Heart left ventricle (tissue), 16 donors: ENCODE results near the gene PLEKHA4. TPM values are rescaled to one million over a fixed set of nuclear protein-coding genes. Genes with fewer than 3 reads are reported as not detected.
"Not testable (repeated sequence)": the region's sequence is repeated elsewhere in the genome, so short reads cannot be mapped to it uniquely, and the experiment has no call there.

Experiments
- ATAC-seq, 4 donors: fragments of 200-7000 bp; cut with Tn5 transposase; one replicate each; pipeline ENCODE4 v1.9.1; 2020 to 2022; ENCODE audit warnings: moderate library complexity in 4 of 4, mild to moderate bottlenecking in 3 of 4, moderate number of reproducible peaks in 1 of 4
- DNase-seq, 5 donors: peaks; one replicate each; pipeline ENCODE4 v3.0.0-alpha.2; 2020
- H3K27ac ChIP-seq, 12 donors: fragments of 200-600 bp; sonication (generic) in 4 of 12; one replicate each; pipeline versions ENCODE4 v1.5.0 to v1.8.0; 2016 to 2022; ENCODE audit warnings: mild to moderate bottlenecking in 2 of 12
- H3K27me3 ChIP-seq, 9 donors: fragments of 200-600 bp; sonication (generic) in 2 of 9; one replicate each; pipeline versions ENCODE4 v1.5.1 to v1.8.0; 2016 to 2022; ENCODE audit warnings: mild to moderate bottlenecking in 3 of 9
- H3K36me3 ChIP-seq, 9 donors: fragments of 200-600 bp; sonication (generic) in 2 of 9; one replicate each; pipeline versions ENCODE4 v1.5.0 to v1.8.0; 2018 to 2022; ENCODE audit warnings: mild to moderate bottlenecking in 2 of 9
- H3K4me1 ChIP-seq, 12 donors: fragments of 200-600 bp; sonication (generic) in 4 of 12; one replicate each; pipeline versions ENCODE4 v1.5.0 to v1.8.0; 2016 to 2022; ENCODE audit warnings: mild to moderate bottlenecking in 3 of 12
- H3K4me3 ChIP-seq, 12 donors: fragments of 200-600 bp; sonication (generic) in 4 of 12; one replicate each; pipeline versions ENCODE4 v1.5.0 to v1.8.0; 2017 to 2022; ENCODE audit warnings: mild to moderate bottlenecking in 9 of 12, moderate library complexity in 4 of 12
- H3K9me3 ChIP-seq, 12 donors: fragments of 200-600 bp; sonication (generic) in 4 of 12; one replicate each; pipeline versions ENCODE4 v1.5.0 to v1.8.0; 2016 to 2022; ENCODE audit warnings: mild to moderate bottlenecking in 1 of 12
- POLR2A ChIP-seq, 2 donors: fragments of 450-650 bp; IDR thresholded peaks; one replicate each; pipeline ENCODE4 v1.6.1; 2017; ENCODE audit warnings: antibody characterized with exemption in 2 of 2, mild to moderate bottlenecking in 2 of 2, moderate library complexity in 2 of 2
- WGBS, 4 donors: extraction: QIAGEN DNeasy Blood & Tissue Kit in 2 of 4; methylation state at CpG; one replicate each; pipeline versions ENCODE4 v1.1.5 to v1.1.7; 2013 to 2018; 5-methylcytosine and 5-hydroxymethylcytosine counted together
- intact Hi-C, 10 donors: fragments of 100-400 bp; cut with DNase I; formaldehyde crosslinking; loops; one replicate each; pipeline versions ENCODE4 v1.11.1 to v1.14.2; 2022
- polyA plus RNA-seq, 2 donors: library from polyadenylated mRNA; stranded (reverse); fragments of 200-250 nt; gene quantifications; one replicate each; pipeline ENCODE4 v1.2.3, GENCODE V29; 2013
- total RNA-seq, 9 donors: library from RNA; depleted of rRNA in 2 of 9; stranded (reverse); fragments of >200 nt in 2 of 9; fragmentation: NEBNext Ultra II Directional in 3 of 9; extraction: Animal tissue kit (Norgen Biotek cat#: 25700) in 3 of 9; gene quantifications; one replicate each; pipeline versions ENCODE4 v1.1.0 to v1.2.4, GENCODE V29; 2016 to 2023
- TF ChIP-seq, protein P1 (sequence below), 12 donors: fragments of 200-600 bp; sonication (generic) in 4 of 12; IDR thresholded peaks; one replicate each; pipeline versions ENCODE4 v1.5.0 to v1.8.0; 2018 to 2022; ENCODE audit warnings: antibody characterized with exemption in 12 of 12, mild to moderate bottlenecking in 5 of 12
- donor health status: ischemic (EF 13 %, LVEDD 7.1; RV severe dilation, severe dysfunction).
- donor health status: healthy with polysubstance abuse.
- donor health status: DM: no; HTN: yes; CAD: no.
- donor health status: DM: no; HTN: no; CAD: no.
- donor health status: ischemic (EF 25% LVEDD 6.9; RV normal size, moderate dysfunction).
- donor health status: ischemic (EF 25% LVEDD 5.7; RV mildly dilated, moderate dysfunction).
- donor health status: healthy.
- donor health status: DM: yes; HTN: yes; CAD: no.
- donor health status: ischemic (EF 35%, LVEDD 5.7; RV mildly dilated, moderate dysfunction).
- donor health status: nonischemic (EF 11% LVEDD 7.7; RV severe dilation, severe dysfunction).
- donor health status: DM: yes; HTN: yes; CAD: no.
- donor health status: PGD.
- donor health status: ischemic (EF 29% LVEDD 5.4; RV normal size, mild dysfunction).
- donor health status: nonischemic (EF 23%, LVEDD 6.1; RV moderate dilation, normal function).

Gene PLEKHA4
- total and polyA plus RNA-seq, 11 donors: 7.5 to 66.9 (median 28.6) TPM

DNA sequence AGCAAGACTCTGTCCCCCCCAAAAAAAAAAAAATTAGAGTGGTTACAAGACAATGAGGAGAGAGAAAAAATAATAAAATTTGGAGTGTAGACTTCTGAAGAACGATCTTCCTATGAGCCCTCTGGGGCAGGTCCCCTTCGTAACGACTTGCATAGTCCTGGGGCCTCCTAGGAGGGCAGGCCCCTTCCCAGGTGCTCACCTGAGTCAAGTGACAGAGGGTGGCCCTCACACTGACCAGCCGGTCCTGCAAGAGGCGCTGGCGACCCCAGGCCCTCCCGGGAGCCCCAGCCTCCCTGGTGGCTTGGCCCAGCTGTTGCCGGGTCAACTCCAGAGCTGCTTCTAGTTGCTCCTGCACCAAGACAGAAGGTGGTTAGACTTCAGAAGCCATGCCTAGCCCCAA is 14.9 kb downstream of the PLEKHA4 start:
- no peak for DNase-seq
- peaks cover 0 to 16% (median 0%) of the 10 kb centered on the region in 9 donors for H3K36me3 ChIP-seq
- no peak for ATAC-seq
- no peaks in the 10 kb centered on the region for H3K27me3 ChIP-seq
- TF ChIP-seq, protein P1, sequence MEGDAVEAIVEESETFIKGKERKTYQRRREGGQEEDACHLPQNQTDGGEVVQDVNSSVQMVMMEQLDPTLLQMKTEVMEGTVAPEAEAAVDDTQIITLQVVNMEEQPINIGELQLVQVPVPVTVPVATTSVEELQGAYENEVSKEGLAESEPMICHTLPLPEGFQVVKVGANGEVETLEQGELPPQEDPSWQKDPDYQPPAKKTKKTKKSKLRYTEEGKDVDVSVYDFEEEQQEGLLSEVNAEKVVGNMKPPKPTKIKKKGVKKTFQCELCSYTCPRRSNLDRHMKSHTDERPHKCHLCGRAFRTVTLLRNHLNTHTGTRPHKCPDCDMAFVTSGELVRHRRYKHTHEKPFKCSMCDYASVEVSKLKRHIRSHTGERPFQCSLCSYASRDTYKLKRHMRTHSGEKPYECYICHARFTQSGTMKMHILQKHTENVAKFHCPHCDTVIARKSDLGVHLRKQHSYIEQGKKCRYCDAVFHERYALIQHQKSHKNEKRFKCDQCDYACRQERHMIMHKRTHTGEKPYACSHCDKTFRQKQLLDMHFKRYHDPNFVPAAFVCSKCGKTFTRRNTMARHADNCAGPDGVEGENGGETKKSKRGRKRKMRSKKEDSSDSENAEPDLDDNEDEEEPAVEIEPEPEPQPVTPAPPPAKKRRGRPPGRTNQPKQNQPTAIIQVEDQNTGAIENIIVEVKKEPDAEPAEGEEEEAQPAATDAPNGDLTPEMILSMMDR (IDR thresholded peaks at IDR 0.05): no peak
- no peak for TF ChIP-seq POLR2A (IDR thresholded peaks at IDR 0.05)
- 89 to 94% (median 89%) methylated on average over 8 of the region's 8 CpGs for WGBS, 4 donors
- intact Hi-C loops: no loop called here
- no peak overlapping the region for H3K4me3 ChIP-seq
- no peaks in the 10 kb centered on the region for H3K9me3 ChIP-seq
- peaks cover 0 to 8% (median 0%) of the 10 kb centered on the region in 12 donors for H3K4me1 ChIP-seq
- H3K27ac ChIP-seq: no peak overlapping the region

DNA sequence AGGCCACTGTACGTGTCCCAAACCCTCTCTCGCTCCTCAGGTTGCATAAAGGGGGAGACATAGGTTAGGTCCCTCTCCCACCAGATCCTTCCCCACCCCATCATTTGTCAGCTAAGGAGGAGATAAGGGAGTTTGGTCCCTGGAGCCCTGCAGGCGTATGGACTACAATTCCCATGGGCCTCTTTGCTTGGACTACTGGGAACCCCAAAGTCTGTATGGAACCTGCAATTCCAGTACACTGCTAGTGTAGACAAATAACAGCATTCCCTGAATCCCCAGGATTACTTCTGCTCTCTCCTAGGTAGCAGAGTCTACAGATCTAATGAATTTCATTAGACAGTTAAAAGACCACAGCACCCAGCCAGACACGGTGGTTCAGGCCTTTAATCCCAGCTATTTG is 16.1 kb downstream of the PLEKHA4 start:
- TF ChIP-seq POLR2A (IDR thresholded peaks at IDR 0.05): no peak
- TF ChIP-seq, protein P1 (IDR thresholded peaks at IDR 0.05): no peak
- Histone ChIP-seq H3K9me3 (no peaks in the 10 kb centered on the region), H3K36me3 (peaks cover 0 to 22% (median 4%) of the 10 kb centered on the region in 9 donors), H3K27me3 (no peaks in the 10 kb centered on the region), H3K4me3 (no peak overlapping the region), H3K27ac (no peak overlapping the region), H3K4me1 (no peaks in the 10 kb centered on the region)
- ATAC-seq: no peak
- intact Hi-C loops: no loop called here
- no peak for DNase-seq
- WGBS, 4 donors: 89 to 95% (median 92%) methylated on average over 4 of the region's 4 CpGs

DNA sequence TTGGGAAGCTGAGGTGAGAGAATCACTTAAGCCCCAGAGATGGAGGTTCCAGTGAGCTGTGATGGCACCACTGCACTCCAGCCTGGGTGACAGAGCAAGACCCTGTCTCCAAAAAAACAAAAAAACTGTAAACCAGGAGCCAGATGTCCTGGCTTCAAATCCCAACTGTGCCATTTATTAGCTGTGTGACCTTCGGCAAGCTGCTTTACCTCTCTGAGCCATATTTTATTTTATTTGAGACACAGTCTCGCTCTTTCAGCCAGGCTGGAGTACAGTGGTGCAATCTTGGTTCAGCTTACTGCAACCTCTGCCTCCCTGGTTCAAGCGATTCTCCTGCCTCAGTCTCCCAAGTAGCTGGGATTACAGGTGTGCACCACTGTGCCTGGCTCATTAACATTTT is 21.8 kb downstream of the PLEKHA4 start:
- WGBS, 4 donors: 93 to 100% (median 96%) methylated on average over 3 of the region's 3 CpGs
- H3K4me1 ChIP-seq, H3K4me3 ChIP-seq, H3K27me3 ChIP-seq, ATAC-seq, H3K27ac ChIP-seq, DNase-seq, H3K9me3 ChIP-seq: not testable (repeated sequence)
- peaks cover 0 to 53% (median 8%) of the 10 kb centered on the region in 9 donors for H3K36me3 ChIP-seq
- intact Hi-C loops: loop anchor here in 2 of 10 donors (10.0 kb wide), 1 partner anchor 172 kb away; the partner anchor contains the start of gene NTN5 (in 2 of the 2)

DNA sequence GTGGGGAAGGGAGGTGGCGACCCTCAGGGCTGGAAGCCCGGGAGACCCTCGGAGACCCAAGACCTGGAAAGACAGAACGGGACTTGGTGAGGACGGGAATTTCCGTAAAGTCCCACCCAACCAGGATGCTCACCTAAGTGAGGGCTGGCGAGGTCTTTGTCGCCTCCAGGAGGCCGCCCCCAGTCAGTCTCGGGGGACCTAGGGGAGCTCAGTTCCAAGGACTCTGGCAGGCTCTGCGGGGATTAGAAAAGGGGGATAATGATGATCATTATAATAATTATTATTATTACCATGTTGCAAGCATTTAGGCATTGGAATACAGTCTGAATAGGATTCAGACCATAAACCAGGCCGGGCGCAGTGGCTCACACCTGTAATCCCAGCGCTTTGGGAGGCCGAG is 23.0 kb downstream of the PLEKHA4 start:
- H3K9me3 ChIP-seq: no peaks in the 10 kb centered on the region
- no peaks in the 10 kb centered on the region for H3K27me3 ChIP-seq
- no peak for TF ChIP-seq POLR2A (IDR thresholded peaks at IDR 0.05)
- TF ChIP-seq, protein P1 (IDR thresholded peaks at IDR 0.05): no peak
- DNase-seq (no peak), ATAC-seq (no peak)
- H3K4me3 ChIP-seq: no peak overlapping the region
- no peaks in the 10 kb centered on the region for H3K4me1 ChIP-seq
- H3K27ac ChIP-seq: no peak overlapping the region
- H3K36me3 ChIP-seq: peaks cover 0 to 48% (median 8%) of the 10 kb centered on the region in 9 donors
- intact Hi-C loops: loop anchor here in 2 of 10 donors (10.0 kb wide), 1 partner anchor 171 kb away; the partner anchor contains the start of gene NTN5 (in 2 of the 2)
- WGBS, 4 donors: 92 to 94% (median 94%) methylated on average over 14 to 15 of the region's 15 CpGs

DNA sequence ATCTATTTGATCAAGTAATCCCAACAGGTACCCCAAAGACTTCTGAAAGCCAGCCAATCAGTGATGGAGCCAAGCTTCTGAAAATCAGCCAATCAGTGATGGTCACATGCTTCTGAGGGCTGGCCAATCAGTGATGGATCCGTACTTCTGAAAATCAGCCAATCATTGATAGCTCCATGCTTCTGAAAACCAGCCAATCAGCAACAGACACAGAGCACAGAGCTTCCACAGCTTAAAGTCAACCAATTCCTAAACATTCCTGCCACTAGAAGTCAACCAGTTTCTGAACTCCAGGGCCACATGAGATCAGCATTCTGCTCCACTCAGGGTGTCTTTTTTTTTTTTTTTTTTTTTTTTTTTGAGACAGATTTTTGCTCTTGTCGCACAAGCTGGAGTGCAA is 23.9 kb downstream of the PLEKHA4 start:
- H3K27ac ChIP-seq: no peak overlapping the region
- H3K9me3 ChIP-seq: no peaks in the 10 kb centered on the region
- DNase-seq: no peak
- H3K4me1 ChIP-seq: no peaks in the 10 kb centered on the region
- no peak for ATAC-seq
- H3K4me3 ChIP-seq: no peak overlapping the region
- no peaks in the 10 kb centered on the region for H3K27me3 ChIP-seq
- 82 to 90% (median 86%) methylated on average over 2 of the region's 2 CpGs for WGBS, 4 donors
- TF ChIP-seq, protein P1 (IDR thresholded peaks at IDR 0.05): no peak
- no peak for TF ChIP-seq POLR2A (IDR thresholded peaks at IDR 0.05)
- intact Hi-C loops: loop anchor here in 3 of 10 donors (5.0 to 10.0 kb wide), 2 partner anchors 170 to 197 kb away; partner anchors contain the start of genes NTN5 (in 2 of the 3) and CA11 (in 1 of the 3)
- H3K36me3 ChIP-seq: peaks cover 0 to 46% (median 8%) of the 10 kb centered on the region in 9 donors
